ENCODE results near the gene ACTR1B.

The ACTR1B gene

GRCh38 chr2:97706708-97707345 is 43.0 kb upstream of the ACTR1B start:
- TF ChIP-seq CTCF (IDR thresholded peaks at IDR 0.05; ENCODE audit: control insufficient read depth, insufficient read depth, low read depth, low read length, missing control alignments) = no peak
- no peak overlapping the region for H3K4me3 ChIP-seq (ENCODE audit: control insufficient read depth, low read depth, low read length)
- DNase-seq (ENCODE audit: low read depth) = no peak

- no peak for TF ChIP-seq CTCF (IDR thresholded peaks at IDR 0.05; ENCODE audit: control insufficient read depth, insufficient read depth, low read depth, low read length, missing control alignments)
- H3K4me3 ChIP-seq (ENCODE audit: control insufficient read depth, low read depth, low read length) = no peak overlapping the region
- DNase-seq (ENCODE audit: low read depth) = no peak
Observed at GRCh38 chr2:97706112-97706511, 42.3 kb upstream of the ACTR1B start.

GRCh38 chr2:97704989-97705388 is 41.1 kb upstream of the ACTR1B start:
- H3K4me3 ChIP-seq (ENCODE audit: control insufficient read depth, low read depth, low read length) = no peak overlapping the region
- DNase-seq (ENCODE audit: low read depth) = no peak

GRCh38 chr2:97703741-97704140 is 39.9 kb upstream of the ACTR1B start:
- TF ChIP-seq CTCF (IDR thresholded peaks at IDR 0.05; ENCODE audit: control insufficient read depth, insufficient read depth, low read depth, low read length, missing control alignments) = no peak
- DNase-seq (ENCODE audit: low read depth) = no peak
- no peak overlapping the region for H3K4me3 ChIP-seq (ENCODE audit: control insufficient read depth, low read depth, low read length)

More at GRCh38 chr2:97704989-97705388, 41.1 kb upstream of the ACTR1B start:
- TF ChIP-seq CTCF (IDR thresholded peaks at IDR 0.05; ENCODE audit: control insufficient read depth, insufficient read depth, low read depth, low read length, missing control alignments) = no peak

- no peak for DNase-seq (ENCODE audit: low read depth)
- no peak for TF ChIP-seq CTCF (IDR thresholded peaks at IDR 0.05; ENCODE audit: control insufficient read depth, insufficient read depth, low read depth, low read length, missing control alignments)
- no peak overlapping the region for H3K4me3 ChIP-seq (ENCODE audit: control insufficient read depth, low read depth, low read length)
Observed at GRCh38 chr2:97702731-97703470, 39.1 kb upstream of the ACTR1B start.

GRCh38 chr2:97701851-97702465 is 38.1 kb upstream of the ACTR1B start:
- TF ChIP-seq CTCF (IDR thresholded peaks at IDR 0.05; ENCODE audit: control insufficient read depth, insufficient read depth, low read depth, low read length, missing control alignments) = no peak
- no peak overlapping the region for H3K4me3 ChIP-seq (ENCODE audit: control insufficient read depth, low read depth, low read length)

More at GRCh38 chr2:97701851-97702465, 38.1 kb upstream of the ACTR1B start:
- no peak for DNase-seq (ENCODE audit: low read depth)

Data from AG09309 (cell line).